Measurements from ENCODE around the gene XAF1.
"Not testable (repeated sequence)": the region's sequence is repeated elsewhere in the genome, so short reads cannot be mapped to it uniquely, and the experiment has no call there.

Gene XAF1

GRCh38 chr17:6721744-6722143, 34.1 kb upstream of the XAF1 start:
- Mint-ChIP-seq H3K27me3 (peaks cover 33% of the 10 kb centered on the region), H3K27ac (no peak overlapping the region), H3K9me3 (peaks cover 1% of the 10 kb centered on the region), H3K4me1 (no peaks in the 10 kb centered on the region), H3K4me3 (no peak overlapping the region), H3K36me3 (no peaks in the 10 kb centered on the region)
- no peak for DNase-seq (ENCODE audit: low spot score in 2 of 2)
- no peak for ATAC-seq (ENCODE audit: low read depth)

DNA sequence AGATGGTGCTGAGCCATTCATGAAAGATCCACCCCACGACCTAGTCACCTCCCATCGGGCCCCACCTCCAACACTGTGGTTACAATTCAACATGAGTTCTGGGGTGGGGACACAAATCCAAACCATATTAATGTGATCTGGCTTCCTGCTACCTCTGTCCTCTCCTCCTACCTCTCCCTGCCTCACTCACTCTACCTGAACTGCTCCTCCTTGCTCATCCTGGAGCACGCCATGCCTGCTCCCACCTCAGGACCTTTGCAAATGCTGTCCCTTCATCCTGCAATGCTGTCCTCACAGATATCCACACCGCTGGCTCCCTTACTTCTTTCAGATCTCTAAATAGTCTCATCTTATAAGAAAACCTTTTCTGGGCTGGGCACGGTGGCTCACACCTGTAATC, 31.8 kb upstream of the XAF1 start:
- no peaks in the 10 kb centered on the region for H3K9me3 Mint-ChIP-seq
- DNase-seq (ENCODE audit: low spot score in 2 of 2), result no peak
- peaks cover 29% of the 10 kb centered on the region for H3K27me3 Mint-ChIP-seq
- H3K4me1 Mint-ChIP-seq, result no peaks in the 10 kb centered on the region
- ATAC-seq (ENCODE audit: low read depth), result no peak
- no peak overlapping the region for H3K4me3 Mint-ChIP-seq
- no peaks in the 10 kb centered on the region for H3K36me3 Mint-ChIP-seq
- H3K27ac Mint-ChIP-seq, result no peak overlapping the region

DNA sequence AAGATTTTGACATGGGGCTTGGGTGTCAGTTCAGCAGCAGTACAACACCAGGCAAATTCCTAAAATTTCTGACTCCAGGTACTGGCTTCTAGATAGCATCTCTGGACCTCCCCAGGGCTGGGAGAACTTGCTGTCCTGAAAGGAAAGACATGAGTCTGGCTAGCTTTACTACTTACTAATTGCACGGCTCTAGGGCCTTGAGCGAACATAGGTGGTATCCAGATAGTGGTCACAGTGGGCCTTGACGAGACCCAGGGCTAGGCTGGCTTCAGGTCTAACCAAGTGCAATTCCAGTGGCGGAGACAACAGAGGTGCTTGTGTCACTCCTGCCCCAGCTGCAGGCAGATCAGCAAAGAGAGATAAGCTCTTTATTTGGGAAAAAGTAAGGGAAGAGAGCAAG, 26.3 kb upstream of the XAF1 start:
- no peaks in the 10 kb centered on the region for H3K36me3 Mint-ChIP-seq
- H3K4me3 Mint-ChIP-seq, result no peak overlapping the region
- H3K27me3 Mint-ChIP-seq, result peaks cover 16% of the 10 kb centered on the region
- no peak overlapping the region for H3K27ac Mint-ChIP-seq
- H3K9me3 Mint-ChIP-seq, result no peaks in the 10 kb centered on the region
- no peaks in the 10 kb centered on the region for H3K4me1 Mint-ChIP-seq
- ATAC-seq (ENCODE audit: low read depth) (no peak), DNase-seq (ENCODE audit: low spot score in 2 of 2) (no peak)

- peaks cover 11% of the 10 kb centered on the region for H3K27me3 Mint-ChIP-seq
- not testable (repeated sequence) for H3K4me1 Mint-ChIP-seq; ATAC-seq (ENCODE audit: low read depth); DNase-seq (ENCODE audit: low spot score in 2 of 2); H3K36me3 Mint-ChIP-seq; H3K27ac Mint-ChIP-seq; H3K9me3 Mint-ChIP-seq; H3K4me3 Mint-ChIP-seq
Measured at GRCh38 chr17:6746665-6747064, 9.2 kb upstream of the XAF1 start.

DNA sequence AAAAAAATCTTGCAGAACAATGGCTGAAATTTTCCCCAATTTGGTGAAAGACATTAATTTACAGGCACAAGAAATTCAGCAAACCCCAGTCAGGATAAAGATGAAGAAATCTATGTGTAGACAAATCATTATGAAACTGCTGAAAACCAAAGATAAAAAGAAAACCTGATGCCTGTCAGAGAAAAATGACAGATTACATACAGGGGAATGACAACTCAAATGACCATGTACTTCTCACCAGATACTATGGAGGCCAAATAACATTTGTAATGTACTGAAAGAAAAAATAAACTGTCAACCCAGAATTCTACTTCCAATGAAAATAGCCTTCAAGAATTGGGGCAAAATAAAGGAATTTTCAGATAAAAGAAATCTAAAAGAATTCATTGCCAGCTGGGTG, 7.2 kb upstream of the XAF1 start:
- Mint-ChIP-seq H3K4me1 (no peaks in the 10 kb centered on the region), H3K27me3 (peaks cover 8% of the 10 kb centered on the region), H3K36me3 (no peaks in the 10 kb centered on the region), H3K9me3 (no peaks in the 10 kb centered on the region), H3K4me3 (no peak overlapping the region), H3K27ac (no peak overlapping the region)
- no peak for ATAC-seq (ENCODE audit: low read depth)
- no peak for DNase-seq (ENCODE audit: low spot score in 2 of 2)

DNA sequence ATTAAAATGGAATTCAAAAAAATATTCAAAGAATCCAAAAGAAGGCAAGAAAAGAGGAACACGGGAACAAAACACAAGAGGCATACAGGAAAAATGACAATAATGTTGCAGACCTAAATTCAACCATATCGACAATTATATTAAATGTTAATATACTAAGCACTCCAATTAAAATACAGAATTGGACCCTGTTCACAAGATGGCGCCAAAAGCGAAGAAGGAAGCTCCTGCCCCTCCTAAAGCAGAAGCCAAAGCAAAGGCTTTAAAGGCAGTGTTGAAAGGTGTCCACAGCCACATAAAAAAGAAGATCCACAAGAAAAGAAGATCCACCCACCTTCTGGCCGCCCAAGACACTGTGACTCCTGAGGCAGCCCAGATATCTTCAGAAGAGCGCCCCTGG, 6.3 kb upstream of the XAF1 start:
- H3K4me3 Mint-ChIP-seq, result no peak overlapping the region
- no peak for ATAC-seq (ENCODE audit: low read depth)
- no peaks in the 10 kb centered on the region for H3K9me3 Mint-ChIP-seq
- no peak for DNase-seq (ENCODE audit: low spot score in 2 of 2)
- H3K27ac Mint-ChIP-seq, result no peak overlapping the region
- peaks cover 6% of the 10 kb centered on the region for H3K27me3 Mint-ChIP-seq
- no peaks in the 10 kb centered on the region for H3K4me1 Mint-ChIP-seq
- no peaks in the 10 kb centered on the region for H3K36me3 Mint-ChIP-seq

- Mint-ChIP-seq H3K4me3 (no peak overlapping the region), H3K27me3 (peaks cover 2% of the 10 kb centered on the region), H3K36me3 (peaks cover 2% of the 10 kb centered on the region), H3K9me3 (no peaks in the 10 kb centered on the region), H3K27ac (no peak overlapping the region), H3K4me1 (peaks cover 19% of the 10 kb centered on the region)
- ATAC-seq (ENCODE audit: low read depth) (no peak), DNase-seq (ENCODE audit: low spot score in 2 of 2) (no peak)
Measured at GRCh38 chr17:6752068-6752909, 3.6 kb upstream of the XAF1 start.

GRCh38 chr17:6753006-6753445, 2.8 kb upstream of the XAF1 start:
- Mint-ChIP-seq H3K4me1 (peaks cover 25% of the 10 kb centered on the region), H3K9me3 (no peaks in the 10 kb centered on the region), H3K27ac (no peak overlapping the region), H3K27me3 (peaks cover 2% of the 10 kb centered on the region), H3K36me3 (peaks cover 4% of the 10 kb centered on the region), H3K4me3 (no peak overlapping the region)
- no peak for ATAC-seq (ENCODE audit: low read depth)
- no peak for DNase-seq (ENCODE audit: low spot score in 2 of 2)

- no peak overlapping the region for H3K27ac Mint-ChIP-seq
- H3K27me3 Mint-ChIP-seq, result peaks cover 2% of the 10 kb centered on the region
- H3K36me3 Mint-ChIP-seq, result peaks cover 9% of the 10 kb centered on the region
- H3K4me3 Mint-ChIP-seq, result no peak overlapping the region
- H3K4me1 Mint-ChIP-seq, result peaks cover 30% of the 10 kb centered on the region
- DNase-seq (ENCODE audit: low spot score in 2 of 2) (no peak), ATAC-seq (ENCODE audit: low read depth) (no peak)
- no peaks in the 10 kb centered on the region for H3K9me3 Mint-ChIP-seq
Measured at GRCh38 chr17:6753546-6753945, 2.3 kb upstream of the XAF1 start.

DNA sequence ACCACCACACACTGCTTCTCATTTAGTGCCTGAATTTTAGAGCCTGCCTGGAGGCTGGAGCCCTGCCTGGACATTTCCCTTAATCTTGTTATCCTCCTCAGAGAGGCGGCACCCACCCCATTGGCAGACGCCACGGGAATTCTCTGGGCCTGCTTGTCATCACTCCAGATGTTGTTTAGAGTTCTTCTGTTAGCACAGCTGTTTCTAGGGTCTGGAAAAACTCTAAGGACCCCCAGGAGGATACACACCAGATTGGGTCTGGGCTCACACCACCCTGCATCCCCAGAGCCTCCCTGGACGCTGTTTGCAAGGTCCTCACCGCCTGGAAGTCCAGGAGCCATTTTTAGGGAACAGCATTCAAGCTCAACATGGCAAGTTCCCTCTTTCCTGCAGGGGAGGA, 565 bp upstream of the XAF1 start:
- no peak for DNase-seq (ENCODE audit: low spot score in 2 of 2)
- Mint-ChIP-seq H3K36me3 (peaks cover 18% of the 10 kb centered on the region), H3K27me3 (peaks cover under 1% of the 10 kb centered on the region), H3K27ac (peak overlapping the region; percentile 87), H3K4me1 (peaks cover 32% of the 10 kb centered on the region), H3K4me3 (peak overlapping the region; percentile 95), H3K9me3 (no peaks in the 10 kb centered on the region)
- no peak for ATAC-seq (ENCODE audit: low read depth)

- H3K27ac Mint-ChIP-seq, result peak overlapping the region; percentile 87
- H3K4me1 Mint-ChIP-seq, result peaks cover 32% of the 10 kb centered on the region
- H3K27me3 Mint-ChIP-seq, result no peaks in the 10 kb centered on the region
- ATAC-seq (ENCODE audit: low read depth), result peak; percentile 16
- peaks cover 28% of the 10 kb centered on the region for H3K36me3 Mint-ChIP-seq
- H3K9me3 Mint-ChIP-seq, result no peaks in the 10 kb centered on the region
- no peak for DNase-seq (ENCODE audit: low spot score in 2 of 2)
- peak overlapping the region; percentile 95 for H3K4me3 Mint-ChIP-seq
Measured at GRCh38 chr17:6756425-6757031, 682 bp downstream of the XAF1 start.

DNA sequence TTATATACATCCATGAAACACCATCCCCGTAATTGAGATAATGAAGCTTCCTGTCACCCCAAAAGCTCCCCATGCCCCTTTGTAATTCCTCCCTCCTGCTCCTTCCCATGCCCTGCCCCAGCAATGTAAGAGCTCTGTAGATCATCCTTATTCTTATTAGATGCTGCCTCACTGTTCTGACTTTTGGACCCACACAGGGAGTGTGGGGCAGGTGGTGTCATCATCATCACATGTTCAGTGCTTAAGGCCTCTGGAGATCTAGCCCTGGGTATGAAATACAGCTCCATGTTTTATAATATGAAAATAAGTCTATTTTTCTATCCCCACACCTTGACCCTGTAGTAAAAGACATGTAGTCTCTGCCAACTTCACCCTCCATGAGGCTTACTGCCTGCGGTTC, 1.9 kb downstream of the XAF1 start:
- DNase-seq (ENCODE audit: low spot score in 2 of 2) (no peak), ATAC-seq (ENCODE audit: low read depth) (no peak)
- Mint-ChIP-seq H3K4me1 (peaks cover 32% of the 10 kb centered on the region), H3K27me3 (no peaks in the 10 kb centered on the region), H3K36me3 (peaks cover 38% of the 10 kb centered on the region), H3K9me3 (no peaks in the 10 kb centered on the region), H3K27ac (peak overlapping the region; percentile 79), H3K4me3 (peak overlapping the region; percentile 64)

DNA sequence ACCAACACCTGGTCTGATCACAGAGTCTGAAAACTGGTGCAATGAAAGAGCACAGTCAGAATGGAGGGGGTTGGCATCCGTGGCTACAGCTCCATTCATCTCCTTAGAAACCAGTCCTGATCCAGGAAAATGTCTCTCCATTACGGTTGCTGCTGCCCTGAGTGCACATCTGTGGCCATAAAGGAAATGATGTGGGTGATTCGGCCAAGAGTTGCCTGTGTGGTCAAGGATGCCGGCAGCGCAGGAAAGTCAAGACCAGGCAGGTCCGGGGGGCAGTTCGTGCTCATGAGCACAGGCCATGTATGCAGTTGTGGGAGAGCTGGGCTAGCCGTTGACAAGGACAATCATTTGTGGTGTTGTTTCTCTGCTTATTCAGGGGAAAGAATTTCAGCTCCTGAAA, 5.9 kb downstream of the XAF1 start:
- Mint-ChIP-seq H3K27ac (no peak overlapping the region), H3K4me3 (no peak overlapping the region), H3K27me3 (no peaks in the 10 kb centered on the region), H3K36me3 (peaks cover 70% of the 10 kb centered on the region), H3K4me1 (peaks cover 18% of the 10 kb centered on the region), H3K9me3 (peaks cover 13% of the 10 kb centered on the region)
- ATAC-seq (ENCODE audit: low read depth), result no peak
- no peak for DNase-seq (ENCODE audit: low spot score in 2 of 2)

- Mint-ChIP-seq H3K9me3 (peaks cover 29% of the 10 kb centered on the region), H3K4me1 (no peaks in the 10 kb centered on the region), H3K27ac (no peak overlapping the region), H3K4me3 (no peak overlapping the region), H3K27me3 (no peaks in the 10 kb centered on the region), H3K36me3 (peaks cover 84% of the 10 kb centered on the region)
- DNase-seq (ENCODE audit: low spot score in 2 of 2), result no peak
- ATAC-seq (ENCODE audit: low read depth), result no peak
Measured at GRCh38 chr17:6768447-6768846, 12.6 kb downstream of the XAF1 start.

DNA sequence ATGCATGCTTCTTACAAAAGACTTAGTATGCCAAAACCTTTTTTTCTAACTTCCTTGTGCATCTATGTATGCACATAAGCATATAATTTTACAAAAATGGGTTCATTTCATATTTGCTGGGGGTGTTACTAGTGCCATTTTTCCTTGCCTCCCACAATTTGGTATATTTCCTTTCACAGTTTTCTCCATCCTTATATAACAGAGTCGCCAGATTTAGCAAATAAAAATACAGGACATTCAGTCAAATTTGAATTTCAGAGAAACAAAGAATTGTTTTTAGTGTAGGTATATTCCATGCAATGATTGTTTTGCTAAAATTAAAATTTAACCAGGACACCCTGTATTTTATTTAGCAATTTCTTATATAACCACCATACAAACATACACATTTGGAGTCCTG, 16.2 kb downstream of the XAF1 start:
- no peak for ATAC-seq (ENCODE audit: low read depth)
- no peak overlapping the region for H3K27ac Mint-ChIP-seq
- no peak overlapping the region for H3K4me3 Mint-ChIP-seq
- peaks cover 4% of the 10 kb centered on the region for H3K27me3 Mint-ChIP-seq
- peaks cover 65% of the 10 kb centered on the region for H3K36me3 Mint-ChIP-seq
- peaks cover 23% of the 10 kb centered on the region for H3K9me3 Mint-ChIP-seq
- DNase-seq (ENCODE audit: low spot score in 2 of 2), result no peak
- H3K4me1 Mint-ChIP-seq, result no peaks in the 10 kb centered on the region
